Nephron (organoid): ENCODE data around the gene PDE11A.

ENCODE experiments used
- H3K27ac Mint-ChIP-seq, 3 experiments: 2 replicates each; pipeline ENCODE4 v1.8.0; 2020; ENCODE audit warnings: mixed read lengths in 3 of 3, mild to moderate bottlenecking in 2 of 3, moderate library complexity in 1 of 3
- H3K27me3 Mint-ChIP-seq: 2 replicates; pipeline ENCODE4 v1.8.0; 2021; ENCODE audit warnings: low read depth, mild to moderate bottlenecking, moderate library complexity, mixed read lengths
- H3K36me3 Mint-ChIP-seq: 2 replicates; pipeline ENCODE4 v1.8.0; 2020; ENCODE audit warnings: low read depth, mixed read lengths
- H3K4me1 Mint-ChIP-seq: 2 replicates; pipeline ENCODE4 v1.8.0; 2020; ENCODE audit warnings: mixed read lengths
- H3K4me3 Mint-ChIP-seq, 3 experiments: 2 replicates each; pipeline ENCODE4 v1.8.0; 2020; ENCODE audit warnings: mild to moderate bottlenecking in 3 of 3, mixed read lengths in 3 of 3, moderate library complexity in 2 of 3
- H3K9me3 Mint-ChIP-seq: 2 replicates; pipeline ENCODE4 v1.8.0; 2020; ENCODE audit warnings: mixed read lengths
- TF ChIP-seq, protein P1 (sequence below), 3 experiments: fragments of 200-600 bp; sonication (generic); IDR thresholded peaks; one replicate each; pipeline ENCODE4 v1.5.0; 2021; ENCODE audit warnings: antibody characterized with exemption in 3 of 3; ENCODE audit not compliant: unreplicated experiment in 3 of 3

PDE11A gene

DNA sequence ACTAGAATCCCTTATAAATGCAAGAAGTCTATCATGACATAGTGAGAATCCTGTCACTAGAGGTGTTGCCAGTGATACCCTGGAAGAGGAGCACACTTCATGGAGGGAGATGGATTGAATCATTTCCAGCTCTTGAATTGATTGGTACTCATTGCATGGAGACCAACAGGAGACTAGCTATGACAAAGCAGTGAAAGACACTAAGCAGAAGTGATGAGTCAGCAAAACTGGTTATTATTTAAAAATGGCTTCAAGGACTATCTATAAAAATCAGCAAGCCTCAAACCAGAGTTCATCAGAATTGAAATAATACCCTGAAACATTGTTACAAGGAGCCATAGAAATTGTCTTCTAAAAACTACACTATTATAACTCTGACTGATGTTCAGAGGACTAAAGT, 200.3 kb downstream of the PDE11A start:
- H3K27me3 Mint-ChIP-seq, result no peaks in the 10 kb centered on the region
- TF ChIP-seq, protein P1, sequence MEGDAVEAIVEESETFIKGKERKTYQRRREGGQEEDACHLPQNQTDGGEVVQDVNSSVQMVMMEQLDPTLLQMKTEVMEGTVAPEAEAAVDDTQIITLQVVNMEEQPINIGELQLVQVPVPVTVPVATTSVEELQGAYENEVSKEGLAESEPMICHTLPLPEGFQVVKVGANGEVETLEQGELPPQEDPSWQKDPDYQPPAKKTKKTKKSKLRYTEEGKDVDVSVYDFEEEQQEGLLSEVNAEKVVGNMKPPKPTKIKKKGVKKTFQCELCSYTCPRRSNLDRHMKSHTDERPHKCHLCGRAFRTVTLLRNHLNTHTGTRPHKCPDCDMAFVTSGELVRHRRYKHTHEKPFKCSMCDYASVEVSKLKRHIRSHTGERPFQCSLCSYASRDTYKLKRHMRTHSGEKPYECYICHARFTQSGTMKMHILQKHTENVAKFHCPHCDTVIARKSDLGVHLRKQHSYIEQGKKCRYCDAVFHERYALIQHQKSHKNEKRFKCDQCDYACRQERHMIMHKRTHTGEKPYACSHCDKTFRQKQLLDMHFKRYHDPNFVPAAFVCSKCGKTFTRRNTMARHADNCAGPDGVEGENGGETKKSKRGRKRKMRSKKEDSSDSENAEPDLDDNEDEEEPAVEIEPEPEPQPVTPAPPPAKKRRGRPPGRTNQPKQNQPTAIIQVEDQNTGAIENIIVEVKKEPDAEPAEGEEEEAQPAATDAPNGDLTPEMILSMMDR (IDR thresholded peaks at IDR 0.05; ENCODE audit: unreplicated experiment in 3 of 3), result no peak
- no peak overlapping the region for H3K27ac Mint-ChIP-seq
- H3K36me3 Mint-ChIP-seq, result no peaks in the 10 kb centered on the region
- no peak overlapping the region for H3K4me3 Mint-ChIP-seq
- no peaks in the 10 kb centered on the region for H3K9me3 Mint-ChIP-seq
- H3K4me1 Mint-ChIP-seq, result peaks cover 5% of the 10 kb centered on the region

DNA sequence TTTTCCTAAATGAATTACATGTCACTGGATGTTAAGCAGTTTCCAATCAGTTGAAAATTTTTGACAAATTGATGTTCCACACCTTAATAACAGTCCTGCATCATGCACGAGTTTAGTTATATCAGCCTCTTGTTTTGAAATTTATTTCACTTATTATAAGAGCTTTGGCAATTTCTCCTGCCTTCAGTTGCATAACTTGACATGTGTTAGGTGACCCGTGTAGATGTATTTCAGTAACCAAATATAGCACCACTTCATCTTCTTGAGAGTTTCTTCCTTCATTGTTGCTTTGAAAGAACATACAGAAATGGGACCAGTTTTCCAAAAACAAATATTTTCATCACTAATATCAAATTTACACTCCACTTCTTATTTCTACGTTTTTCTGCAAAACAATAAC, 202.7 kb downstream of the PDE11A start:
- Mint-ChIP-seq H3K27ac (no peak overlapping the region), H3K27me3 (no peaks in the 10 kb centered on the region), H3K9me3 (peaks cover 2% of the 10 kb centered on the region), H3K36me3 (no peaks in the 10 kb centered on the region), H3K4me1 (peaks cover 5% of the 10 kb centered on the region), H3K4me3 (no peak overlapping the region)
- TF ChIP-seq, protein P1 (IDR thresholded peaks at IDR 0.05; ENCODE audit: unreplicated experiment in 3 of 3), result no peak

DNA sequence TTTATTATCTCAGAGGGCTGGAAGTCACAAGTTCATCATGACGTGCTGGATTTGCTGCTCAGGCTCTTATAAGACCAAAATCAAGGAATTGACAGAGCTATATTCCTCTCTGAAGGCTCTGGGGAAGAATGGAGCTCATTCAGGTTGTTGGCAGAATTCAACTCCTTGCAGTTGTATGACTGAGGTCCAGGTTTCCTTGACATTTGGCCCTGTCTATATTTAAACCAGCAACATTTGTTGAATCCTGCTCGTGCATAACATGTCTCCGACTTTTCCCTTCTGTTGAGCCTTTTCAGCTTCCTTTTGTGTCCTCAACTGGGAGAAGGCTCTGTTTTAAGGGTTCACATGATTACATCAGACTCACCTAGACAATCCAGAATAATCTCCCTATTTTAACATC, 203.4 kb downstream of the PDE11A start:
- no peak overlapping the region for H3K4me3 Mint-ChIP-seq
- peaks cover 5% of the 10 kb centered on the region for H3K4me1 Mint-ChIP-seq
- no peaks in the 10 kb centered on the region for H3K27me3 Mint-ChIP-seq
- H3K27ac Mint-ChIP-seq, result no peak overlapping the region
- H3K36me3 Mint-ChIP-seq, result no peaks in the 10 kb centered on the region
- TF ChIP-seq, protein P1 (IDR thresholded peaks at IDR 0.05; ENCODE audit: unreplicated experiment in 3 of 3), result no peak
- peaks cover 2% of the 10 kb centered on the region for H3K9me3 Mint-ChIP-seq

DNA sequence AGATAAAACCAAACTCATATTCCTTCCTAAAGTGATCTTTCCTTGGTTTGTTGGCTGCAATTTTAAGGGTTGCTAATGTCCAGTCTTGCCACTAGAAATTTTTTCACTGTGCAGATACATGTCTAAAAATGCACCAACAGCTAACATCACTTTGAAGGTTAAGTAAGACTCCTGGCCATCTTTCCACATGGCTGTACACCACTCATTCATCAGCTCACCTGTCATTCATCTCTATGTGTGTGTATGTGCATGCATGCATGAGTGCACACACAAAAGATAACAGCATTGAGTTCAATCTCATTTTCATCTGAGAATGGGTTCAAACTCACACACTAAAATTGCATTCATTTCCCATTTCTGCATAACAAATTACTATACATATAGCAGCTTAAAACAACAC, 203.8 kb downstream of the PDE11A start:
- TF ChIP-seq, protein P1 (IDR thresholded peaks at IDR 0.05; ENCODE audit: unreplicated experiment in 3 of 3), result no peak
- no peaks in the 10 kb centered on the region for H3K27me3 Mint-ChIP-seq
- H3K4me3 Mint-ChIP-seq, result no peak overlapping the region
- no peaks in the 10 kb centered on the region for H3K36me3 Mint-ChIP-seq
- H3K27ac Mint-ChIP-seq, result no peak overlapping the region
- peaks cover 2% of the 10 kb centered on the region for H3K9me3 Mint-ChIP-seq
- H3K4me1 Mint-ChIP-seq, result peaks cover 5% of the 10 kb centered on the region

DNA sequence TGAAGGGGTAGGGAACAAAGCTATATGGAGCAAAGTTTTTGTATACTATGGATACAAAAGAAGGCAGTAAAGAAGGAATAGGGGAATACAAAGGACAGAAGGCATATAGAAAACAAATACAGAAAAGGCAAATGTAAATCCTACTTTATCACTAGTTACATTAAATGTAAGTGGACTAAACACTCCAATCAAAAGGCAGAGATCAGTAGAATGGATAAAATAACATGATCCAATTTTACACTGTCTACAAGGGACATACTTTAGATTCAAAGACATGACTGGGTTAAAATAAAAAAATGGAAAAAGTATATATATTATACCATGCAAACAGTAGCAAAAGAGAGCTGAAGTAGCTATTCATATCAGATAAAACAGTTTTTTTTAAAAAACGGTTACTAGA, 215.0 kb downstream of the PDE11A start:
- peaks cover 18% of the 10 kb centered on the region for H3K9me3 Mint-ChIP-seq
- no peak overlapping the region for H3K4me3 Mint-ChIP-seq
- no peaks in the 10 kb centered on the region for H3K27me3 Mint-ChIP-seq

DNA sequence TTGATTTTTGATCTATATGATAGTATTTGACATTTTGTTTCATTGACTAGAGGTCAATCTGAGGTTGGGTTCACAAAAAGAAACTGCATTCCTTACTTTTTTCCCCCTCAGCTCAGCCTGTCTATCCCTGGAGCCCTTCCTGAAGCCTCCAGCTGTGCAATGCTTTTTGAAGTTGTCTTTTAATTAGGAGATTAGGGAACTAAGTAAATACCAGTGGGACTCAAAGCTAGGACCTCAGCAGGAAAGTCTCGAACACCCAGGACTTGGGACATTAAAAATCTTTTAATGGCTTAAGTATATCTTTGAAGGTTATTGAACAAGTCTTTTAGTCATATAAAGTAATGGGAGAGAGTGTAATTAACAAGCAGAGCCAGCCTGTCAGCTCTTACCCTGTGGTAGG, 220.2 kb downstream of the PDE11A start:
- TF ChIP-seq, protein P1 (IDR thresholded peaks at IDR 0.05; ENCODE audit: unreplicated experiment in 3 of 3), result no peak
- Mint-ChIP-seq H3K36me3 (no peaks in the 10 kb centered on the region), H3K27ac (no peak overlapping the region), H3K4me3 (no peak overlapping the region), H3K4me1 (peaks cover 5% of the 10 kb centered on the region), H3K27me3 (no peaks in the 10 kb centered on the region), H3K9me3 (peaks cover 16% of the 10 kb centered on the region)

More for the DNA sequence above, 215.0 kb downstream of the PDE11A start:
- TF ChIP-seq, protein P1 (IDR thresholded peaks at IDR 0.05; ENCODE audit: unreplicated experiment in 3 of 3), result no peak
- Mint-ChIP-seq H3K27ac (no peak overlapping the region), H3K36me3 (no peaks in the 10 kb centered on the region), H3K4me1 (peaks cover 2% of the 10 kb centered on the region)
